GM23248 (cell line): Measurements from ENCODE around the gene CFAP65. TPM values are rescaled to one million over a fixed set of nuclear protein-coding genes. Genes with fewer than 3 reads are reported as not detected.

Experiments used
- DNase-seq: peaks from one replicate; pipeline ENCODE4 v3.0.0-alpha.2; 2015
- H2AFZ ChIP-seq: fragments of 200-600 bp; sonication (generic); 2 replicates; pipeline ENCODE4 v1.6.1; 2016; ENCODE audit warnings: antibody characterized with exemption
- H3F3A ChIP-seq: fragments of 200-600 bp; sonication (generic); 2 replicates; pipeline ENCODE4 v1.6.1; 2016; ENCODE audit warnings: mild to moderate bottlenecking, antibody characterized with exemption, mixed run types; ENCODE audit not compliant: insufficient read depth
- H3K27ac ChIP-seq: fragments of 200-600 bp; sonication (generic); 2 replicates; pipeline ENCODE4 v1.5.1; 2016; ENCODE audit warnings: mild to moderate bottlenecking
- H3K27me3 ChIP-seq: fragments of 200-600 bp; sonication (generic); replicated peaks from 2 replicates; pipeline ENCODE4 v1.6.1; 2016; ENCODE audit warnings: mild to moderate bottlenecking; ENCODE audit not compliant: insufficient read depth
- H3K36me3 ChIP-seq: fragments of 200-600 bp; sonication (generic); 2 replicates; pipeline ENCODE4 v1.6.1; 2016; ENCODE audit warnings: low read depth, mild to moderate bottlenecking
- H3K4me1 ChIP-seq: fragments of 200-600 bp; sonication (generic); 2 replicates; pipeline ENCODE4 v1.6.1; 2016; ENCODE audit warnings: mild to moderate bottlenecking; ENCODE audit not compliant: insufficient read depth
- H3K4me2 ChIP-seq: fragments of 200-600 bp; sonication (generic); one replicate; pipeline ENCODE4 v1.6.1; 2016; ENCODE audit warnings: mild to moderate bottlenecking; ENCODE audit not compliant: unreplicated experiment
- H3K4me3 ChIP-seq: fragments of 200-600 bp; sonication (generic); 2 replicates; pipeline ENCODE4 v1.5.1; 2016; ENCODE audit warnings: mild to moderate bottlenecking
- H3K79me2 ChIP-seq: fragments of 200-600 bp; sonication (generic); 2 replicates; pipeline ENCODE4 v1.6.1; 2016; ENCODE audit warnings: mild to moderate bottlenecking; ENCODE audit not compliant: insufficient read depth
- H3K9ac ChIP-seq: fragments of 200-600 bp; sonication (generic); 2 replicates; pipeline ENCODE4 v1.6.1; 2016; ENCODE audit warnings: mild to moderate bottlenecking
- H3K9me2 ChIP-seq: fragments of 200-600 bp; sonication (generic); 2 replicates; pipeline ENCODE4 v1.6.1; 2016; ENCODE audit warnings: mixed run types, mild to moderate bottlenecking, moderate library complexity; ENCODE audit not compliant: insufficient read depth
- H3K9me3 ChIP-seq: fragments of 200-600 bp; sonication (generic); one replicate; pipeline ENCODE4 v1.6.1; 2017; ENCODE audit warnings: low read depth
- H4K20me1 ChIP-seq: fragments of 200-600 bp; sonication (generic); 2 replicates; pipeline ENCODE4 v1.6.0; 2016; ENCODE audit not compliant: insufficient read depth
- EZH2 ChIP-seq: fragments of 200-600 bp; sonication (generic); IDR thresholded peaks from 2 replicates; pipeline ENCODE4 v1.6.1; 2018; ENCODE audit warnings: antibody characterized with exemption, mild to moderate bottlenecking; ENCODE audit not compliant: insufficient read depth, poor library complexity, severe bottlenecking
- EZH2phosphoT487 ChIP-seq: fragments of 200-600 bp; sonication (generic); IDR thresholded peaks from 2 replicates; pipeline ENCODE4 v1.6.1; 2018; ENCODE audit warnings: antibody characterized with exemption, moderate library complexity, mild to moderate bottlenecking, low read depth; ENCODE audit not compliant: insufficient read depth
- WGBS, 2 experiments: methylation state at CpG; one replicate each; pipeline ENCODE4 v1.1.6; 2015 to 2017; ENCODE audit warnings: low lambda C conversion rate in 2 of 2, low coverage in 1 of 2; ENCODE audit errors: missing lambda C conversion rate in 2 of 2; 5-methylcytosine and 5-hydroxymethylcytosine counted together
- in situ Hi-C: fragments of 300-500 bp; cut with MboI; formaldehyde crosslinking; loops from 2 replicates; pipeline ENCODE4 v1.15.0; 2020
- polyA plus RNA-seq: library from polyadenylated mRNA; unstranded; fragments of >200 nt; fragmentation: Nextera tagmentation; extraction: Ambion mirVana; gene quantifications from 2 replicates; pipeline ENCODE4 v1.2.1, GENCODE V29; 2016
- total RNA-seq: library from RNA; depleted of rRNA; stranded (reverse); fragments of >200 nt; shearing (Covaris generic); gene quantifications from 2 replicates; pipeline ENCODE4 v1.2.3, GENCODE V29; 2014

CFAP65 gene
- total and polyA plus RNA-seq, 2 experiments from 2014 or later: 0.08 TPM; not detected in 1

DNA sequence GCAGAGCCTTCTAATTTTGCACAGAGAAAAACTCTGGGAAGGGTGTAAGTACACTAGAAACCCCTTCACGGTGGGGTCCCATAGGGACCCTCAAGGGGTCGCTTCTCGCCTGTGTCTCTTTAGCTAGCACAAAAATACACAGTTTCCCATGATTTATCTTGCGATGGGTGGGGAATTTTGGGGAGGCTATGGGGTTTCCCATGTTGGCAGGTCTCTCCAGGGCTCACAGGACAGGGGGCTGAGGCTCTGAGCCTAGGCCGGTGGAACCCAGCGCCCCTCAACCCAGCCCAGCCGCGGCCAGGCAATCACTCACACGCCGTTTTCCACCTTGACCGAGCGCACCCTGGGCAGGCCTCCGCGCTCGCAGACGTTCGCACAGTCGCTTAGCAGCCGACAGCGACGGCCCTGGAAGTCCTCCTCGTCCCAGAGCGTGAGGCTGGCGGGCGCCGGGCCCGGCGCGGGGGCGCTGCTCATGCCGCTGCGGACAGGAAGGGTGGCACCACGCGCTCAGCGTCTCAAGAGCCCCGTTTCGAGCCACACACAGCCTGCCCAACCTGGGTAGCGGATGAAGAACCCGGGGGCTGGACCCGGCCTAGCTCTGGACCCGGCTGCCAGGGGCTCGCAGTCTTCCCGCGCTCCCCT lies 48.5 kb downstream of the CFAP65 start:
- H3K4me1 ChIP-seq: no peaks in the 10 kb centered on the region
- H3K4me2 ChIP-seq: peak overlapping the region; percentile 70
- H3K4me3 ChIP-seq: peak overlapping the region; percentile 62
- peak; percentile 34 for DNase-seq
- H3K9me2 ChIP-seq: no peaks in the 10 kb centered on the region
- H3F3A ChIP-seq: no peaks in the 10 kb centered on the region
- no peaks in the 10 kb centered on the region for H4K20me1 ChIP-seq
- no peaks in the 10 kb centered on the region for H3K9me3 ChIP-seq
- 3 to 4% methylated on average over 42 to 44 of the region's 44 CpGs for WGBS, 2 experiments
- peaks cover 76% of the 10 kb centered on the region for H3K27me3 ChIP-seq
- H3K79me2 ChIP-seq: no peaks in the 10 kb centered on the region
- peak overlapping the region; percentile 42; the same call in 1 of the 2 replicates for H2AFZ ChIP-seq
- TF ChIP-seq EZH2phosphoT487: no peak; the same call in 1 of the 2 replicates
- TF ChIP-seq EZH2: no peak
- no peak overlapping the region for H3K9ac ChIP-seq
- no peaks in the 10 kb centered on the region for H3K36me3 ChIP-seq
- H3K27ac ChIP-seq: no peak overlapping the region
- in situ Hi-C loops: no loop called here

DNA sequence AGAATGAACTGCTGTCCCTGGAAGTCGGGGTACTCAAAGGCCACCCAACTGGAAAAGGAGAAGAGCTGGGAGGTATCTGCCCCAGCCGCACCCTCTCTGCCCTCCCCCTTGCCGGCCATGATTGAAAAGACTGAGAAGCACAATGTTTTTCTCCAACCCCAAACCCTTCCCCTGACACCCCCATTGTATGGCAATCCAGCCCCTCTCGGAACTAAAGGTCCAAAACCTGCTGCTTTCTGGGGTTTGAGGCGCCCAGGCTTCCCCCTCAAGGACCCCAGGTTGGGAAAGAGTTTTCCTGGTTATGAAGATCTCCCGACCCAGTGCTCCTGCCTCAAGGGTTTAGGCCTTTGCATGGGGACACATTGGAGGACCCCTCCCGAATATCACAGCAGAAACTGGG lies 49.1 kb downstream of the CFAP65 start:
- Histone ChIP-seq H3K36me3 (no peaks in the 10 kb centered on the region), H3K9me2 (no peaks in the 10 kb centered on the region), H3K27ac (no peak overlapping the region), H3F3A (no peaks in the 10 kb centered on the region), H3K27me3 (peaks cover 82% of the 10 kb centered on the region), H2AFZ (no peak overlapping the region), H3K4me1 (no peaks in the 10 kb centered on the region), H3K4me3 (no peak overlapping the region), H3K9me3 (no peaks in the 10 kb centered on the region), H3K4me2 (no peak overlapping the region), H3K79me2 (no peaks in the 10 kb centered on the region), H3K9ac (no peak overlapping the region), H4K20me1 (no peaks in the 10 kb centered on the region)
- in situ Hi-C loops: no loop called here
- WGBS, 2 experiments: 1 to 6% methylated on average over 7 of the region's 7 CpGs
- no peak for DNase-seq
- TF ChIP-seq EZH2: no peak
- TF ChIP-seq EZH2phosphoT487: no peak

- H3K36me3 ChIP-seq: no peaks in the 10 kb centered on the region
- peaks cover 87% of the 10 kb centered on the region for H3K27me3 ChIP-seq
- peak; percentile 79 for DNase-seq
- H3F3A ChIP-seq: no peaks in the 10 kb centered on the region
- no peaks in the 10 kb centered on the region for H4K20me1 ChIP-seq
- H3K4me2 ChIP-seq: no peak overlapping the region
- H3K9ac ChIP-seq: no peak overlapping the region
- in situ Hi-C loops: no loop called here
- no peaks in the 10 kb centered on the region for H3K79me2 ChIP-seq
- no peaks in the 10 kb centered on the region for H3K9me3 ChIP-seq
- TF ChIP-seq EZH2phosphoT487 (no peak), EZH2 (no peak)
- no peaks in the 10 kb centered on the region for H3K4me1 ChIP-seq
- no peaks in the 10 kb centered on the region for H3K9me2 ChIP-seq
- 5 to 10% methylated on average over 13 of the region's 13 CpGs for WGBS, 2 experiments
- H2AFZ ChIP-seq: no peak overlapping the region
- no peak overlapping the region for H3K27ac ChIP-seq
- no peak overlapping the region for H3K4me3 ChIP-seq
These were observed 49.6 kb downstream of the CFAP65 start for GRCh38 chr2:218991674-218992168.

- Histone ChIP-seq H4K20me1 (no peaks in the 10 kb centered on the region), H3K27ac (no peak overlapping the region), H3K9me2 (no peaks in the 10 kb centered on the region), H3K36me3 (no peaks in the 10 kb centered on the region), H3K27me3 (peaks cover 95% of the 10 kb centered on the region), H2AFZ (no peak overlapping the region), H3K9me3 (no peaks in the 10 kb centered on the region), H3K4me3 (no peak overlapping the region), H3K4me2 (no peak overlapping the region), H3K4me1 (no peaks in the 10 kb centered on the region), H3K79me2 (no peaks in the 10 kb centered on the region), H3F3A (no peaks in the 10 kb centered on the region), H3K9ac (no peak overlapping the region)
- 1 to 4% methylated on average over 5 to 6 of the region's 6 CpGs for WGBS, 2 experiments
- TF ChIP-seq EZH2 (no peak), EZH2phosphoT487 (no peak)
- in situ Hi-C loops: no loop called here
- no peak for DNase-seq
These were observed 50.7 kb downstream of the CFAP65 start for GRCh38 chr2:218990612-218991011.
